Adrenal gland (tissue), 5 donors: ENCODE results near the gene FAIM2.

ENCODE experiments used
- POLR2A ChIP-seq, 2 donors: fragments of 450-650 bp; IDR thresholded peaks; one replicate each; pipeline ENCODE4 v1.6.1; 2017; ENCODE audit warnings: antibody characterized with exemption in 2 of 2, mild to moderate bottlenecking in 2 of 2, moderate library complexity in 1 of 2
- TF ChIP-seq, protein P1 (sequence below), 6 experiments: fragments of 450-650 bp in 4 of 6; fragments of 200-600 bp in 2 of 6; sonication (generic) in 1 of 6; IDR thresholded peaks; 1 replicate in 5 of 6; 2 replicates in 1 of 6; pipeline versions ENCODE4 v1.5.1 to v1.8.0; 2016 to 2021; ENCODE audit warnings: antibody characterized with exemption in 6 of 6, mild to moderate bottlenecking in 2 of 6, moderate library complexity in 1 of 6
- donor health status: DM: no; HTN: no; CAD: no.

DNA sequence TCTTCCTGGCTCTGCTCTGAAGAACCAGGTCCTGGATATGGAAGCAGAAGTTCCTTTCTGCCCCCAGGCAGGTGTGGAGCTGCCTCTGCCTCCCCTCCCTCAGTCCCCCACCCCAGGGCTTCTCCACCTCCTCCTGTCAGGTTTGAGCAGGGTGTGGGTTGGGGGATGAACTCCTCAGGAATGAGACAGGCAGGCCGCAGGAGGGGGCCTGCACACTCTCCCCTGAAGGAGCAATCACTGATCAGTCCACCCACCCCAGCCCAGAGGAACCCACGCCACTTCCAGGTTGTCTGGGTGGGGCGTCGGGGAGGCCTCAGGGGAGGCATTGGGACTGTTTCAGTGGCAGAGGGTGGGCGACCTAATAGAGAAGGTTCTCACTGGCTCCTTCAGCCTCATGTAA, 26.6 kb downstream of the FAIM2 start:
- TF ChIP-seq, protein P1, sequence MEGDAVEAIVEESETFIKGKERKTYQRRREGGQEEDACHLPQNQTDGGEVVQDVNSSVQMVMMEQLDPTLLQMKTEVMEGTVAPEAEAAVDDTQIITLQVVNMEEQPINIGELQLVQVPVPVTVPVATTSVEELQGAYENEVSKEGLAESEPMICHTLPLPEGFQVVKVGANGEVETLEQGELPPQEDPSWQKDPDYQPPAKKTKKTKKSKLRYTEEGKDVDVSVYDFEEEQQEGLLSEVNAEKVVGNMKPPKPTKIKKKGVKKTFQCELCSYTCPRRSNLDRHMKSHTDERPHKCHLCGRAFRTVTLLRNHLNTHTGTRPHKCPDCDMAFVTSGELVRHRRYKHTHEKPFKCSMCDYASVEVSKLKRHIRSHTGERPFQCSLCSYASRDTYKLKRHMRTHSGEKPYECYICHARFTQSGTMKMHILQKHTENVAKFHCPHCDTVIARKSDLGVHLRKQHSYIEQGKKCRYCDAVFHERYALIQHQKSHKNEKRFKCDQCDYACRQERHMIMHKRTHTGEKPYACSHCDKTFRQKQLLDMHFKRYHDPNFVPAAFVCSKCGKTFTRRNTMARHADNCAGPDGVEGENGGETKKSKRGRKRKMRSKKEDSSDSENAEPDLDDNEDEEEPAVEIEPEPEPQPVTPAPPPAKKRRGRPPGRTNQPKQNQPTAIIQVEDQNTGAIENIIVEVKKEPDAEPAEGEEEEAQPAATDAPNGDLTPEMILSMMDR (IDR thresholded peaks at IDR 0.05) = no peak
- TF ChIP-seq POLR2A (IDR thresholded peaks at IDR 0.05) = no peak
